ENCODE measurements around the gene RUFY1. TPM values are rescaled to one million over a fixed set of nuclear protein-coding genes. Genes with fewer than 3 reads are reported as not detected.

The RUFY1 gene
- total and polyA plus RNA-seq, 9 of the 15 experiments (the other 6 are each of a cell fraction or from before 2014, with no cell fraction given), result 5.0 to 41.7 (median 29.6) TPM

- TF ChIP-seq ZBTB9 (CRISPR knock-in tag; IDR thresholded peaks at IDR 0.05) (no peak; the same call in none of the 2 replicates), GTF2F1 (IDR thresholded peaks at IDR 0.05; ENCODE audit: low read depth, low read length) (peak; percentile 98), ZNF407 (IDR thresholded peaks at IDR 0.05; ENCODE audit: low read depth) (no peak), ASH1L (IDR thresholded peaks at IDR 0.05; ENCODE audit: borderline replicate concordance, low read depth, partially characterized antibody) (no peak), TFE3 (CRISPR knock-in tag; IDR thresholded peaks at IDR 0.05) (no peak), PKNOX1 (IDR thresholded peaks at IDR 0.05) (no peak), ZC3H11A (IDR thresholded peaks at IDR 0.05; ENCODE audit: low read depth, low read length) (no peak), HCFC1 (IDR thresholded peaks at IDR 0.05; ENCODE audit: low read depth, low read length) (no peak; the same call in 1 of the 2 replicates), ETS1 (conservative IDR thresholded peaks at IDR 0.05; ENCODE audit: control insufficient read depth, low read depth, low read length) (peak; percentile 69; the same call in 1 of the 2 replicates), RBFOX2 (IDR thresholded peaks at IDR 0.05; ENCODE audit: low read depth, low read length) (peak; percentile 97)
Observed at GRCh38 chr5:179623003-179623905, 72.9 kb downstream of the RUFY1 start, which contains the start of gene HNRNPH1 (continued).
